GM23338 (cell line): ENCODE data around the gene SRSF8. TPM values are rescaled to one million over a fixed set of nuclear protein-coding genes. Genes with fewer than 3 reads are reported as not detected.

ENCODE experiments used
- ATAC-seq: fragments of 200-7000 bp; cut with Tn5 transposase; 3 replicates; pipeline ENCODE4 v1.9.1; 2020
- DNase-seq: peaks from one replicate; pipeline ENCODE4 v3.0.0-alpha.2; 2015; ENCODE audit warnings: low spot score
- H2AFZ ChIP-seq: fragments of 200-600 bp; sonication (generic); 2 replicates; pipeline ENCODE4 v1.8.0; 2016; ENCODE audit warnings: antibody characterized with exemption, mild to moderate bottlenecking, moderate library complexity
- H3F3A ChIP-seq: fragments of 200-600 bp; sonication (generic); replicated peaks from 2 replicates; pipeline ENCODE4 v1.8.0; 2017; ENCODE audit warnings: antibody characterized with exemption, mixed run types, low read depth
- H3K27ac ChIP-seq: fragments of 200-600 bp; sonication (generic); 2 replicates; pipeline ENCODE4 v1.6.1; 2016; ENCODE audit warnings: low read depth
- H3K27me3 ChIP-seq: fragments of 200-600 bp; sonication (generic); 2 replicates; pipeline ENCODE4 v1.8.0; 2016; ENCODE audit warnings: mild to moderate bottlenecking, mixed run types, moderate library complexity; ENCODE audit not compliant: insufficient read depth
- H3K36me3 ChIP-seq: fragments of 200-600 bp; sonication (generic); 2 replicates; pipeline ENCODE4 v1.8.0; 2016; ENCODE audit warnings: mild to moderate bottlenecking; ENCODE audit not compliant: insufficient read depth
- H3K4me1 ChIP-seq: fragments of 200-600 bp; sonication (generic); 2 replicates; pipeline ENCODE4 v1.8.0; 2016; ENCODE audit warnings: mild to moderate bottlenecking, moderate library complexity; ENCODE audit not compliant: insufficient read depth
- H3K4me2 ChIP-seq: fragments of 200-600 bp; sonication (generic); 2 replicates; pipeline ENCODE4 v1.7.1; 2017; ENCODE audit warnings: mixed run types
- H3K4me3 ChIP-seq: fragments of 200-600 bp; sonication (generic); 2 replicates; pipeline ENCODE4 v1.6.1; 2016; ENCODE audit warnings: mixed run types
- H3K79me2 ChIP-seq: fragments of 200-600 bp; sonication (generic); replicated peaks from 2 replicates; pipeline ENCODE4 v1.8.0; 2017; ENCODE audit warnings: mild to moderate bottlenecking; ENCODE audit not compliant: insufficient read depth
- H3K9me2 ChIP-seq: fragments of 200-600 bp; sonication (generic); 2 replicates; pipeline ENCODE4 v1.8.0; 2017; ENCODE audit not compliant: insufficient read depth
- H4K20me1 ChIP-seq: fragments of 200-600 bp; sonication (generic); replicated peaks from 2 replicates; pipeline ENCODE4 v1.8.0; 2017; ENCODE audit warnings: mild to moderate bottlenecking; ENCODE audit not compliant: insufficient read depth
- H3K27ac Mint-ChIP-seq: 2 replicates; pipeline ENCODE4 v1.8.0; 2020; ENCODE audit warnings: inconsistent platforms, mild to moderate bottlenecking, moderate library complexity, mixed read lengths
- H3K27me3 Mint-ChIP-seq: 3 replicates; pipeline ENCODE4 v1.8.0; 2022; ENCODE audit warnings: low read depth, mild to moderate bottlenecking, moderate library complexity, mixed read lengths, inconsistent platforms; ENCODE audit not compliant: insufficient read depth, poor library complexity
- H3K36me3 Mint-ChIP-seq: 3 replicates; pipeline ENCODE4 v1.8.0; 2021; ENCODE audit warnings: low read depth, mild to moderate bottlenecking, inconsistent platforms, moderate library complexity, mixed read lengths
- H3K4me1 Mint-ChIP-seq: 3 replicates; pipeline ENCODE4 v1.8.0; 2020; ENCODE audit warnings: mild to moderate bottlenecking, inconsistent platforms, mixed read lengths
- H3K4me3 Mint-ChIP-seq: 3 replicates; pipeline ENCODE4 v1.8.0; 2021; ENCODE audit warnings: moderate library complexity, mild to moderate bottlenecking, inconsistent platforms, mixed read lengths
- H3K9me3 Mint-ChIP-seq: 3 replicates; pipeline ENCODE4 v1.8.0; 2020; ENCODE audit warnings: moderate library complexity, mild to moderate bottlenecking, inconsistent platforms, mixed read lengths
- EZH2 ChIP-seq: fragments of 200-600 bp; sonication (generic); IDR thresholded peaks from one replicate; pipeline ENCODE4 v1.8.0; 2017; ENCODE audit warnings: antibody characterized with exemption, mild to moderate bottlenecking, low read depth; ENCODE audit not compliant: unreplicated experiment
- NANOG ChIP-seq: IDR thresholded peaks from 2 replicates; pipeline ENCODE4 v1.6.1; 2016; ENCODE audit warnings: antibody characterized with exemption, borderline replicate concordance
- STAT1 ChIP-seq: IDR thresholded peaks from one replicate; pipeline ENCODE4 v1.6.1; 2016; ENCODE audit warnings: antibody characterized with exemption; ENCODE audit not compliant: unreplicated experiment
- ZNF462 ChIP-seq: fragments of 250-450 bp; sonication (Bioruptor Pico); IDR thresholded peaks from 2 replicates; pipeline ENCODE4 v1.5.0; 2020; ENCODE audit warnings: mild to moderate bottlenecking, moderate library complexity
- polyA plus RNA-seq: library from polyadenylated mRNA; unstranded; fragments of >200 nt; fragmentation: Nextera tagmentation; extraction: Ambion mirVana; gene quantifications from 2 replicates; pipeline ENCODE4 v1.2.1, GENCODE V29; 2016
- total RNA-seq: library from RNA; depleted of rRNA; stranded (reverse); fragments of >200 nt; shearing (Covaris generic); gene quantifications from 2 replicates; pipeline ENCODE4 v1.2.3, GENCODE V29; 2014
- TF ChIP-seq, protein P1 (sequence below): IDR thresholded peaks from 2 replicates; pipeline ENCODE4 v1.6.1; 2016; ENCODE audit warnings: antibody characterized with exemption
- TF ChIP-seq, protein P2 (sequence below), 2 experiments: fragments of 200-600 bp in 1 of 2; sonication (generic) in 1 of 2; conservative IDR thresholded peaks; 2 replicates each; pipeline versions ENCODE4 v1.5.1 to v1.6.1; 2016 to 2017; ENCODE audit warnings: antibody characterized with exemption in 2 of 2, low read depth in 2 of 2, mild to moderate bottlenecking in 2 of 2, moderate library complexity in 1 of 2
- TF ChIP-seq, protein P3 (sequence below): IDR thresholded peaks from one replicate; pipeline ENCODE4 v1.6.1; 2018; ENCODE audit warnings: antibody characterized with exemption; ENCODE audit not compliant: unreplicated experiment

The SRSF8 gene
- total and polyA plus RNA-seq, 2 experiments from 2014 or later: 12.6 to 19.9 TPM

- Histone ChIP-seq H3K4me3 (no peak overlapping the region), H3K4me1 (no peaks in the 10 kb centered on the region; the same call in 1 of the 2 replicates), H3K79me2 (no peaks in the 10 kb centered on the region), H3K27ac (no peak overlapping the region), H3K27me3 (no peaks in the 10 kb centered on the region), H4K20me1 (no peaks in the 10 kb centered on the region), H3K4me2 (no peak overlapping the region), H2AFZ (no peak overlapping the region), H3K36me3 (no peaks in the 10 kb centered on the region), H3K9me2 (no peaks in the 10 kb centered on the region), H3F3A (no peaks in the 10 kb centered on the region)
- no peak overlapping the region for H3K27ac Mint-ChIP-seq
- H3K27me3 Mint-ChIP-seq: peaks cover 7% of the 10 kb centered on the region
- peaks cover 7% of the 10 kb centered on the region for H3K4me1 Mint-ChIP-seq
- H3K9me3 Mint-ChIP-seq: no peaks in the 10 kb centered on the region
- no peak for ATAC-seq
- TF ChIP-seq NANOG: no peak
- TF ChIP-seq STAT1: no peak
- H3K36me3 Mint-ChIP-seq: no peaks in the 10 kb centered on the region
- DNase-seq: no peak
- no peak overlapping the region for H3K4me3 Mint-ChIP-seq
Measured at GRCh38 chr11:95102733-95103132, 36.0 kb downstream of the SRSF8 start.

DNA sequence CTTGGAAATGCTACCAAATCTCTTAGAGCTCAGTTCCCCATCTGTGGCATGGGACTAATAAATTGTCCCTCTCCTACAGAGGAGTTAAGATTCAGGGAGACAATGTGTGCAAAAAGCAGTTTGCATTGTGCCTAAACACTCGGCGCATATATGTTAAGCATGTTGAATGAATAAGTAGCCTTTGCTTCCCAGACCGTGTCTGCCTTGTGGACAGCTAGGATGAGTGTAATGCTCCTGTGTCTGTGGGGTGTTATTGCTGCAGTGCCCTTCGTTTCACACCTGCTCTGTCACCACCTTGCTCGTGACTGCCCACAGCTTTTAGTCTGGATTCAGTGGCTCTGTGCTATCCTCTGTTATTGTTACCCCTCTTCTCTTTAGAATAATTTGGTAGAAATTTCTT lies 37.0 kb downstream of the SRSF8 start:
- ATAC-seq (no peak), DNase-seq (no peak)
- H3K9me3 Mint-ChIP-seq: no peaks in the 10 kb centered on the region
- Histone ChIP-seq H3K27me3 (no peaks in the 10 kb centered on the region), H3K9me2 (no peaks in the 10 kb centered on the region), H3K4me3 (no peak overlapping the region), H3K79me2 (no peaks in the 10 kb centered on the region), H3F3A (no peaks in the 10 kb centered on the region), H2AFZ (no peak overlapping the region), H3K27ac (no peak overlapping the region), H3K36me3 (no peaks in the 10 kb centered on the region), H3K4me1 (no peaks in the 10 kb centered on the region; the same call in 1 of the 2 replicates), H3K4me2 (no peak overlapping the region), H4K20me1 (no peaks in the 10 kb centered on the region)
- H3K36me3 Mint-ChIP-seq: no peaks in the 10 kb centered on the region
- peaks cover 13% of the 10 kb centered on the region for H3K27me3 Mint-ChIP-seq
- H3K4me3 Mint-ChIP-seq: no peak overlapping the region
- H3K27ac Mint-ChIP-seq: no peak overlapping the region
- peaks cover 17% of the 10 kb centered on the region for H3K4me1 Mint-ChIP-seq
- TF ChIP-seq, protein P1, sequence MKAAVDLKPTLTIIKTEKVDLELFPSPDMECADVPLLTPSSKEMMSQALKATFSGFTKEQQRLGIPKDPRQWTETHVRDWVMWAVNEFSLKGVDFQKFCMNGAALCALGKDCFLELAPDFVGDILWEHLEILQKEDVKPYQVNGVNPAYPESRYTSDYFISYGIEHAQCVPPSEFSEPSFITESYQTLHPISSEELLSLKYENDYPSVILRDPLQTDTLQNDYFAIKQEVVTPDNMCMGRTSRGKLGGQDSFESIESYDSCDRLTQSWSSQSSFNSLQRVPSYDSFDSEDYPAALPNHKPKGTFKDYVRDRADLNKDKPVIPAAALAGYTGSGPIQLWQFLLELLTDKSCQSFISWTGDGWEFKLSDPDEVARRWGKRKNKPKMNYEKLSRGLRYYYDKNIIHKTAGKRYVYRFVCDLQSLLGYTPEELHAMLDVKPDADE: no peak
- TF ChIP-seq, protein P2, sequence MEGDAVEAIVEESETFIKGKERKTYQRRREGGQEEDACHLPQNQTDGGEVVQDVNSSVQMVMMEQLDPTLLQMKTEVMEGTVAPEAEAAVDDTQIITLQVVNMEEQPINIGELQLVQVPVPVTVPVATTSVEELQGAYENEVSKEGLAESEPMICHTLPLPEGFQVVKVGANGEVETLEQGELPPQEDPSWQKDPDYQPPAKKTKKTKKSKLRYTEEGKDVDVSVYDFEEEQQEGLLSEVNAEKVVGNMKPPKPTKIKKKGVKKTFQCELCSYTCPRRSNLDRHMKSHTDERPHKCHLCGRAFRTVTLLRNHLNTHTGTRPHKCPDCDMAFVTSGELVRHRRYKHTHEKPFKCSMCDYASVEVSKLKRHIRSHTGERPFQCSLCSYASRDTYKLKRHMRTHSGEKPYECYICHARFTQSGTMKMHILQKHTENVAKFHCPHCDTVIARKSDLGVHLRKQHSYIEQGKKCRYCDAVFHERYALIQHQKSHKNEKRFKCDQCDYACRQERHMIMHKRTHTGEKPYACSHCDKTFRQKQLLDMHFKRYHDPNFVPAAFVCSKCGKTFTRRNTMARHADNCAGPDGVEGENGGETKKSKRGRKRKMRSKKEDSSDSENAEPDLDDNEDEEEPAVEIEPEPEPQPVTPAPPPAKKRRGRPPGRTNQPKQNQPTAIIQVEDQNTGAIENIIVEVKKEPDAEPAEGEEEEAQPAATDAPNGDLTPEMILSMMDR (conservative IDR thresholded peaks at IDR 0.05; ENCODE audit: low read depth in 2 of 2): no peak
- TF ChIP-seq EZH2 (no peak), ZNF462 (CRISPR knock-in tag) (no peak)
- TF ChIP-seq, protein P3, sequence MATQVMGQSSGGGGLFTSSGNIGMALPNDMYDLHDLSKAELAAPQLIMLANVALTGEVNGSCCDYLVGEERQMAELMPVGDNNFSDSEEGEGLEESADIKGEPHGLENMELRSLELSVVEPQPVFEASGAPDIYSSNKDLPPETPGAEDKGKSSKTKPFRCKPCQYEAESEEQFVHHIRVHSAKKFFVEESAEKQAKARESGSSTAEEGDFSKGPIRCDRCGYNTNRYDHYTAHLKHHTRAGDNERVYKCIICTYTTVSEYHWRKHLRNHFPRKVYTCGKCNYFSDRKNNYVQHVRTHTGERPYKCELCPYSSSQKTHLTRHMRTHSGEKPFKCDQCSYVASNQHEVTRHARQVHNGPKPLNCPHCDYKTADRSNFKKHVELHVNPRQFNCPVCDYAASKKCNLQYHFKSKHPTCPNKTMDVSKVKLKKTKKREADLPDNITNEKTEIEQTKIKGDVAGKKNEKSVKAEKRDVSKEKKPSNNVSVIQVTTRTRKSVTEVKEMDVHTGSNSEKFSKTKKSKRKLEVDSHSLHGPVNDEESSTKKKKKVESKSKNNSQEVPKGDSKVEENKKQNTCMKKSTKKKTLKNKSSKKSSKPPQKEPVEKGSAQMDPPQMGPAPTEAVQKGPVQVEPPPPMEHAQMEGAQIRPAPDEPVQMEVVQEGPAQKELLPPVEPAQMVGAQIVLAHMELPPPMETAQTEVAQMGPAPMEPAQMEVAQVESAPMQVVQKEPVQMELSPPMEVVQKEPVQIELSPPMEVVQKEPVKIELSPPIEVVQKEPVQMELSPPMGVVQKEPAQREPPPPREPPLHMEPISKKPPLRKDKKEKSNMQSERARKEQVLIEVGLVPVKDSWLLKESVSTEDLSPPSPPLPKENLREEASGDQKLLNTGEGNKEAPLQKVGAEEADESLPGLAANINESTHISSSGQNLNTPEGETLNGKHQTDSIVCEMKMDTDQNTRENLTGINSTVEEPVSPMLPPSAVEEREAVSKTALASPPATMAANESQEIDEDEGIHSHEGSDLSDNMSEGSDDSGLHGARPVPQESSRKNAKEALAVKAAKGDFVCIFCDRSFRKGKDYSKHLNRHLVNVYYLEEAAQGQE: no peak
